ENCODE data around the gene HSPA9. TPM values are rescaled to one million over a fixed set of nuclear protein-coding genes. Genes with fewer than 3 reads are reported as not detected.

HSPA9 gene
- total RNA-seq, result 584 and 695 TPM in 2 replicates

GRCh38 chr5:138575194-138576015 lies at the start of gene HSPA9:
HSPA9 (minus strand) TSS chr5:138575401; CDS start chr5:138575318, 83 bp downstream.
- DNase-seq (ENCODE audit: low read depth), result peak; percentile 98
- Histone ChIP-seq H3K4me3 (ENCODE audit: low read depth, low read length) (peak within 1 kb of the TSS; percentile 91), H3K36me3 (ENCODE audit: control insufficient read depth, insufficient read depth, low read length) (peaks cover 3% of the 10 kb centered on the region), H3K27me3 (ENCODE audit: control insufficient read depth, insufficient read depth, low read length) (no peaks in the 10 kb centered on the region)
- TF ChIP-seq CTCF (IDR thresholded peaks at IDR 0.05; ENCODE audit: insufficient read depth, low read length, poor library complexity, severe bottlenecking), result no peak

- no peak for TF ChIP-seq CTCF (IDR thresholded peaks at IDR 0.05; ENCODE audit: insufficient read depth, low read length, poor library complexity, severe bottlenecking)
- H3K4me3 ChIP-seq (ENCODE audit: low read depth, low read length), result no peak overlapping the region
- no peaks in the 10 kb centered on the region for H3K27me3 ChIP-seq (ENCODE audit: control insufficient read depth, insufficient read depth, low read length)
- no peak for DNase-seq (ENCODE audit: low read depth)
- no peaks in the 10 kb centered on the region for H3K36me3 ChIP-seq (ENCODE audit: control insufficient read depth, insufficient read depth, low read length)
Observed at GRCh38 chr5:138623053-138623452, 47.9 kb upstream of the HSPA9 start.

GRCh38 chr5:138622051-138622450 lies 46.9 kb upstream of the HSPA9 start:
- no peak for TF ChIP-seq CTCF (IDR thresholded peaks at IDR 0.05; ENCODE audit: insufficient read depth, low read length, poor library complexity, severe bottlenecking)
- no peaks in the 10 kb centered on the region for H3K27me3 ChIP-seq (ENCODE audit: control insufficient read depth, insufficient read depth, low read length)
- no peaks in the 10 kb centered on the region for H3K36me3 ChIP-seq (ENCODE audit: control insufficient read depth, insufficient read depth, low read length)
- no peak overlapping the region for H3K4me3 ChIP-seq (ENCODE audit: low read depth, low read length)
- no peak for DNase-seq (ENCODE audit: low read depth)

GRCh38 chr5:138620663-138621224 lies 45.5 kb upstream of the HSPA9 start:
- TF ChIP-seq CTCF (IDR thresholded peaks at IDR 0.05; ENCODE audit: insufficient read depth, low read length, poor library complexity, severe bottlenecking), result no peak
- no peaks in the 10 kb centered on the region for H3K27me3 ChIP-seq (ENCODE audit: control insufficient read depth, insufficient read depth, low read length)
- H3K4me3 ChIP-seq (ENCODE audit: low read depth, low read length), result no peak overlapping the region
- H3K36me3 ChIP-seq (ENCODE audit: control insufficient read depth, insufficient read depth, low read length), result no peaks in the 10 kb centered on the region
- DNase-seq (ENCODE audit: low read depth), result no peak

GRCh38 chr5:138616508-138616907 lies 41.3 kb upstream of the HSPA9 start:
- no peak for TF ChIP-seq CTCF (IDR thresholded peaks at IDR 0.05; ENCODE audit: insufficient read depth, low read length, poor library complexity, severe bottlenecking)
- Histone ChIP-seq H3K27me3 (ENCODE audit: control insufficient read depth, insufficient read depth, low read length) (no peaks in the 10 kb centered on the region), H3K36me3 (ENCODE audit: control insufficient read depth, insufficient read depth, low read length) (no peaks in the 10 kb centered on the region), H3K4me3 (ENCODE audit: low read depth, low read length) (no peak overlapping the region)
- DNase-seq (ENCODE audit: low read depth), result no peak
